OCI-LY1 (cell line): ENCODE results near the gene TMEM233.

Source experiments
- EZH2 ChIP-seq: fragments of 200-600 bp; sonication (generic), shearing (Covaris generic); IDR thresholded peaks from 2 replicates; pipeline ENCODE4 v1.8.0; 2017; ENCODE audit warnings: borderline replicate concordance, mixed run types, mild to moderate bottlenecking, antibody characterized with exemption, low read length, moderate library complexity, mixed read lengths
- TF ChIP-seq, protein P1 (sequence below): fragments of 200-600 bp; sonication (generic), shearing (Covaris generic); IDR thresholded peaks from 2 replicates; pipeline ENCODE4 v1.5.1; 2017; ENCODE audit warnings: mild to moderate bottlenecking, antibody characterized with exemption, low read length, moderate library complexity, mixed read lengths

DNA sequence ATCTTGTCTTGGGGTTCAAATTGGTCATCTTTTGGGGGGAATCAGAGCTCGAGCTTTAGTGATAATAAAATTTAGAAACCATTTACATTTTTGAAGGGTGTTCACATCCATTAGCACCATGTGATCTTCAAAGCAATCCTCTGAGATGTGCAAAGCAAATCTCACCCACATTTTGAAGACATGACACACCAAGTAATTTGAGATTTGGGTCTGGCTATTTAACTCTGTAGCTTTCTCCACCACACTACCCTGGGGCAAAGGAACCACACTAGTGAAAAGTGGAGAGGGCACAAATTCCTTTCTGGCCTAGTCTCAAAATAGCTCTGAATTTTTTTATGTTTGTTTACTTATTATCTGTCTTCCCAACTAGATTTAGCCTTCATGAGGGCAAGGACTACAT, 46.6 kb upstream of the TMEM233 start:
- TF ChIP-seq, protein P1, sequence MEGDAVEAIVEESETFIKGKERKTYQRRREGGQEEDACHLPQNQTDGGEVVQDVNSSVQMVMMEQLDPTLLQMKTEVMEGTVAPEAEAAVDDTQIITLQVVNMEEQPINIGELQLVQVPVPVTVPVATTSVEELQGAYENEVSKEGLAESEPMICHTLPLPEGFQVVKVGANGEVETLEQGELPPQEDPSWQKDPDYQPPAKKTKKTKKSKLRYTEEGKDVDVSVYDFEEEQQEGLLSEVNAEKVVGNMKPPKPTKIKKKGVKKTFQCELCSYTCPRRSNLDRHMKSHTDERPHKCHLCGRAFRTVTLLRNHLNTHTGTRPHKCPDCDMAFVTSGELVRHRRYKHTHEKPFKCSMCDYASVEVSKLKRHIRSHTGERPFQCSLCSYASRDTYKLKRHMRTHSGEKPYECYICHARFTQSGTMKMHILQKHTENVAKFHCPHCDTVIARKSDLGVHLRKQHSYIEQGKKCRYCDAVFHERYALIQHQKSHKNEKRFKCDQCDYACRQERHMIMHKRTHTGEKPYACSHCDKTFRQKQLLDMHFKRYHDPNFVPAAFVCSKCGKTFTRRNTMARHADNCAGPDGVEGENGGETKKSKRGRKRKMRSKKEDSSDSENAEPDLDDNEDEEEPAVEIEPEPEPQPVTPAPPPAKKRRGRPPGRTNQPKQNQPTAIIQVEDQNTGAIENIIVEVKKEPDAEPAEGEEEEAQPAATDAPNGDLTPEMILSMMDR, result no peak
- no peak for TF ChIP-seq EZH2
